GM20000 (cell line): ENCODE measurements around the gene KARS1.

ENCODE experiments used
- DNase-seq: peaks from one replicate; pipeline ENCODE4 v3.0.0; 2012; ENCODE audit warnings: low spot score
- TF ChIP-seq, protein P1 (sequence below): IDR thresholded peaks from 2 replicates; pipeline ENCODE4 v1.5.1; 2012; ENCODE audit warnings: mild to moderate bottlenecking, control low read depth; ENCODE audit errors: extremely low read depth, missing control alignments

The KARS1 gene

GRCh38 chr16:75579281-75579834, 68.1 kb downstream of the KARS1 start:
- TF ChIP-seq, protein P1, sequence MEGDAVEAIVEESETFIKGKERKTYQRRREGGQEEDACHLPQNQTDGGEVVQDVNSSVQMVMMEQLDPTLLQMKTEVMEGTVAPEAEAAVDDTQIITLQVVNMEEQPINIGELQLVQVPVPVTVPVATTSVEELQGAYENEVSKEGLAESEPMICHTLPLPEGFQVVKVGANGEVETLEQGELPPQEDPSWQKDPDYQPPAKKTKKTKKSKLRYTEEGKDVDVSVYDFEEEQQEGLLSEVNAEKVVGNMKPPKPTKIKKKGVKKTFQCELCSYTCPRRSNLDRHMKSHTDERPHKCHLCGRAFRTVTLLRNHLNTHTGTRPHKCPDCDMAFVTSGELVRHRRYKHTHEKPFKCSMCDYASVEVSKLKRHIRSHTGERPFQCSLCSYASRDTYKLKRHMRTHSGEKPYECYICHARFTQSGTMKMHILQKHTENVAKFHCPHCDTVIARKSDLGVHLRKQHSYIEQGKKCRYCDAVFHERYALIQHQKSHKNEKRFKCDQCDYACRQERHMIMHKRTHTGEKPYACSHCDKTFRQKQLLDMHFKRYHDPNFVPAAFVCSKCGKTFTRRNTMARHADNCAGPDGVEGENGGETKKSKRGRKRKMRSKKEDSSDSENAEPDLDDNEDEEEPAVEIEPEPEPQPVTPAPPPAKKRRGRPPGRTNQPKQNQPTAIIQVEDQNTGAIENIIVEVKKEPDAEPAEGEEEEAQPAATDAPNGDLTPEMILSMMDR, result no peak
- no peak for DNase-seq

DNA sequence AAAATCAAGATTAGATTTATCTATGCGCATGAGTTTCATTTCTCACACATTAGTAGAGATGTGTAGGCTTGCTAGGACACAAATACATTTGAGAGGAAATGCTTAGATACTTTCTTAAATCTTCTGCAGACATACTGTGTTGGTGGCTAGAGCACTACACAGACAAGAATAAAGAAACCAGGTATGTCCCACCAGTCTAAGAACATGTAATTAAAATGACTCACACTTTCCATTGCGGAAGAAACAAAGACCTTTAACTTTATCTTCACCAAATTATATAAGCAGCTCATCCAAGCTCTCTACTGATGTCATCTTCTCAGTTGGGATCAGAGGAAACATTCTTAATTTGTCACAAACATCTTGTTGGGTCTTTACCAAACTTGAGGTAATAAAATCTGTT, 68.7 kb downstream of the KARS1 start:
- TF ChIP-seq, protein P1, result no peak
- DNase-seq, result no peak

DNA sequence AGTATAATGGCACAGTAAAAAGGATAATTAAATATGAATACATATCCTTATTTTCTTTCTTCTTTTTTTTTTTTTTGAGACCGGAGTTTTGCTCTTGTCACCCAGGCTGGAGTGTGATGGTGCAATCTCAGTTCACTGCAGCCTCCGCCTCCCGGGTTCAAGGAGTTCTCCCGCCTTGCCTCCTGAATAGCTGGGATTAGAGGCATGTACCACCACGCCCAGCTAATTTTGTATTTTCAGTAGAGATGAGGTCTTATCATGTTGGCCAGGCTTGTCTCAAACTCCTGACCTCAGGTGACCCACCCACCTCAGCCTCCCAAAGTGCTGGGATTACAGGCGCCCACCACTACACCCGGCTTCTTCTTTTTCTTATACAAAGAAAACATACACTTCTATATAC, 69.3 kb downstream of the KARS1 start:
- TF ChIP-seq, protein P1, result no peak

More for the DNA sequence above, 69.3 kb downstream of the KARS1 start:
- DNase-seq, result no peak
